Measurements from ENCODE around the gene TMEM63A. TPM values are rescaled to one million over a fixed set of nuclear protein-coding genes. Genes with fewer than 3 reads are reported as not detected.

TMEM63A gene
- total and polyA plus RNA-seq, 2 of the 13 experiments (the other 11 are each of a cell fraction or from before 2014, with no cell fraction given): 23.9 to 53.3 TPM

DNA sequence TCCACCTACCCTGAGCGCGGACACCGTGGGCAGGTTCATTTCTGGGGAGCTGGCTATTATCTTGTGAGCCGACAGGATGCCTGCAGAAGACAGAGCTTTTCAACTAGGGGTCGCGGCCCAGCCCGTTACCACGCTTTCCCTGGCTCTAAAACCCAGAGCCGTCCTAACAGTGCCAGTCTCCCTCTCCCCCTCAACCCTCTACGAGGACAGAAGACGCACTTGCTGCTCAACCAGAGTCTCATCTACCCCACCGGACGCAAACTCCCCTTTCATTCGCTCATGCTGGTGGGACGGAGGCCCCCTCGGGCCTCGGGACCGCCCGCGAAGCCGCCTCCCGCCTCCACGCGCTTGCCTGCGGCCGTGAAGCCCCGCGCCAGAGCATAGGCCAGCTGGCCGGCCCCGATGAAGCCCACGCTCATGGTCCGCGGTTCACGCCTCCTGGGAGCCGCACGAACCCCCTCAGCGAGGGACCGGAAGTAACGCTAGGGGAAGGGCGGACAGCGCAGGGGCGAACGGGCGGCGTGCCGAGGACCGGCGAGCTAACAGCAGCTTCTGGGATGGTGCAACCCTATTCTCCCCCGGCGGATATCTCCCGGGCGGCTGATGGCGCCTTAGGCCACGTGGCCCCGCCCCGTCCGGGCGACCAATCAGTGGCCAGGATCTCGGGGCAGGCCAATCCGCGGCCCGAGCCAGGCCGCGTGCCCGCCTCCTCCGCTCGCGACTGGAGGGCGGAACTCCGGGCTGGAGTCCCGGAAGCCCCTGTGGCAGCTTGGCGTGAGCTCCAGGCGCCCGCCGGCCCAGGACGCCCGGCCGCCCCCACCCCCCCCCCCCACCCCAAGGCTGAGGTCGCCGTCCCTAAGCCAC is 41.7 kb upstream of the TMEM63A start, which contains the start of gene PYCR2 (continued):
- TF ChIP-seq PHF20 (CRISPR knock-in tag; IDR thresholded peaks at IDR 0.05): peak; percentile 86
- TF ChIP-seq HNRNPK (IDR thresholded peaks at IDR 0.05; ENCODE audit: low read depth, low read length, poor library complexity, severe bottlenecking): peak; percentile 89
- TF ChIP-seq, protein P1, sequence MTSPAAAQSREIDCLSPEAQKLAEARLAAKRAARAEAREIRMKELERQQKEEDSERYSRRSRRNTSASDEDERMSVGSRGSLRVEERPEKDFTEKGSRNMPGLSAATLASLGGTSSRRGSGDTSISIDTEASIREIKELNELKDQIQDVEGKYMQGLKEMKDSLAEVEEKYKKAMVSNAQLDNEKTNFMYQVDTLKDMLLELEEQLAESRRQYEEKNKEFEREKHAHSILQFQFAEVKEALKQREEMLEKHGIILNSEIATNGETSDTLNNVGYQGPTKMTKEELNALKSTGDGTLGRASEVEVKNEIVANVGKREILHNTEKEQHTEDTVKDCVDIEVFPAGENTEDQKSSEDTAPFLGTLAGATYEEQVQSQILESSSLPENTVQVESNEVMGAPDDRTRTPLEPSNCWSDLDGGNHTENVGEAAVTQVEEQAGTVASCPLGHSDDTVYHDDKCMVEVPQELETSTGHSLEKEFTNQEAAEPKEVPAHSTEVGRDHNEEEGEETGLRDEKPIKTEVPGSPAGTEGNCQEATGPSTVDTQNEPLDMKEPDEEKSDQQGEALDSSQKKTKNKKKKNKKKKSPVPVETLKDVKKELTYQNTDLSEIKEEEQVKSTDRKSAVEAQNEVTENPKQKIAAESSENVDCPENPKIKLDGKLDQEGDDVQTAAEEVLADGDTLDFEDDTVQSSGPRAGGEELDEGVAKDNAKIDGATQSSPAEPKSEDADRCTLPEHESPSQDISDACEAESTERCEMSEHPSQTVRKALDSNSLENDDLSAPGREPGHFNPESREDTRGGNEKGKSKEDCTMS (CRISPR knock-in tag; conservative IDR thresholded peaks at IDR 0.05): no peak
- TF ChIP-seq, protein P2, sequence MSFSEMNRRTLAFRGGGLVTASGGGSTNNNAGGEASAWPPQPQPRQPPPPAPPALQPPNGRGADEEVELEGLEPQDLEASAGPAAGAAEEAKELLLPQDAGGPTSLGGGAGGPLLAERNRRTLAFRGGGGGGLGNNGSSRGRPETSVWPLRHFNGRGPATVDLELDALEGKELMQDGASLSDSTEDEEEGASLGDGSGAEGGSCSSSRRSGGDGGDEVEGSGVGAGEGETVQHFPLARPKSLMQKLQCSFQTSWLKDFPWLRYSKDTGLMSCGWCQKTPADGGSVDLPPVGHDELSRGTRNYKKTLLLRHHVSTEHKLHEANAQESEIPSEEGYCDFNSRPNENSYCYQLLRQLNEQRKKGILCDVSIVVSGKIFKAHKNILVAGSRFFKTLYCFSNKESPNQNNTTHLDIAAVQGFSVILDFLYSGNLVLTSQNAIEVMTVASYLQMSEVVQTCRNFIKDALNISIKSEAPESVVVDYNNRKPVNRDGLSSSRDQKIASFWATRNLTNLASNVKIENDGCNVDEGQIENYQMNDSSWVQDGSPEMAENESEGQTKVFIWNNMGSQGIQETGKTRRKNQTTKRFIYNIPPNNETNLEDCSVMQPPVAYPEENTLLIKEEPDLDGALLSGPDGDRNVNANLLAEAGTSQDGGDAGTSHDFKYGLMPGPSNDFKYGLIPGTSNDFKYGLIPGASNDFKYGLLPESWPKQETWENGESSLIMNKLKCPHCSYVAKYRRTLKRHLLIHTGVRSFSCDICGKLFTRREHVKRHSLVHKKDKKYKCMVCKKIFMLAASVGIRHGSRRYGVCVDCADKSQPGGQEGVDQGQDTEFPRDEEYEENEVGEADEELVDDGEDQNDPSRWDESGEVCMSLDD (CRISPR knock-in tag; IDR thresholded peaks at IDR 0.05; ENCODE audit: borderline replicate concordance): no peak; the same call in 1 of the 2 replicates
- peak; percentile 88; the same call in 1 of the 2 replicates for TF ChIP-seq CEBPB (IDR thresholded peaks at IDR 0.05; ENCODE audit: borderline replicate concordance, low read depth, low read length)
- TF ChIP-seq GATAD1 (CRISPR knock-in tag; IDR thresholded peaks at IDR 0.05): peak; percentile 87
- no peak for TF ChIP-seq MED13 (CRISPR knock-in tag; IDR thresholded peaks at IDR 0.05)
- TF ChIP-seq, protein P3, sequence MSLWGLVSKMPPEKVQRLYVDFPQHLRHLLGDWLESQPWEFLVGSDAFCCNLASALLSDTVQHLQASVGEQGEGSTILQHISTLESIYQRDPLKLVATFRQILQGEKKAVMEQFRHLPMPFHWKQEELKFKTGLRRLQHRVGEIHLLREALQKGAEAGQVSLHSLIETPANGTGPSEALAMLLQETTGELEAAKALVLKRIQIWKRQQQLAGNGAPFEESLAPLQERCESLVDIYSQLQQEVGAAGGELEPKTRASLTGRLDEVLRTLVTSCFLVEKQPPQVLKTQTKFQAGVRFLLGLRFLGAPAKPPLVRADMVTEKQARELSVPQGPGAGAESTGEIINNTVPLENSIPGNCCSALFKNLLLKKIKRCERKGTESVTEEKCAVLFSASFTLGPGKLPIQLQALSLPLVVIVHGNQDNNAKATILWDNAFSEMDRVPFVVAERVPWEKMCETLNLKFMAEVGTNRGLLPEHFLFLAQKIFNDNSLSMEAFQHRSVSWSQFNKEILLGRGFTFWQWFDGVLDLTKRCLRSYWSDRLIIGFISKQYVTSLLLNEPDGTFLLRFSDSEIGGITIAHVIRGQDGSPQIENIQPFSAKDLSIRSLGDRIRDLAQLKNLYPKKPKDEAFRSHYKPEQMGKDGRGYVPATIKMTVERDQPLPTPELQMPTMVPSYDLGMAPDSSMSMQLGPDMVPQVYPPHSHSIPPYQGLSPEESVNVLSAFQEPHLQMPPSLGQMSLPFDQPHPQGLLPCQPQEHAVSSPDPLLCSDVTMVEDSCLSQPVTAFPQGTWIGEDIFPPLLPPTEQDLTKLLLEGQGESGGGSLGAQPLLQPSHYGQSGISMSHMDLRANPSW (CRISPR knock-in tag; IDR thresholded peaks at IDR 0.05; ENCODE audit: borderline replicate concordance): no peak
- no peak for TF ChIP-seq NR2F6 (IDR thresholded peaks at IDR 0.05)
- TF ChIP-seq NR2F6 (CRISPR knock-in tag; IDR thresholded peaks at IDR 0.05): 0 out of 2 replicates have a peak, but pooled peaks have one; percentile 26
- peak; percentile 89 for TF ChIP-seq ZSCAN9 (CRISPR knock-in tag; IDR thresholded peaks at IDR 0.05; ENCODE audit: borderline replicate concordance)
- TF ChIP-seq ZNF207 (IDR thresholded peaks at IDR 0.05; ENCODE audit: borderline replicate concordance): no peak
- peak; percentile 65; the same call in 1 of the 2 replicates for TF ChIP-seq BRD4 (CRISPR knock-in tag; IDR thresholded peaks at IDR 0.05)
- peak; percentile 72; the same call in 1 of the 2 replicates for TF ChIP-seq ZNF670 (CRISPR knock-in tag; IDR thresholded peaks at IDR 0.05; ENCODE audit: borderline replicate concordance)
- no peak; the same call in 1 of the 2 replicates for TF ChIP-seq ARNT2 (CRISPR knock-in tag; IDR thresholded peaks at IDR 0.05; ENCODE audit: low read depth)
- 0 out of 2 replicates have a peak, but pooled peaks have one; percentile 35 for TF ChIP-seq KLF11 (CRISPR knock-in tag; IDR thresholded peaks at IDR 0.05)
- peak; percentile 93 for TF ChIP-seq CCDC6 (CRISPR knock-in tag; IDR thresholded peaks at IDR 0.05)
- TF ChIP-seq ZNF317 (CRISPR knock-in tag; IDR thresholded peaks at IDR 0.05): 0 out of 2 replicates have a peak, but pooled peaks have one; percentile 31
- TF ChIP-seq KDM1A (CRISPR knock-in tag; IDR thresholded peaks at IDR 0.05): no peak
- TF ChIP-seq GTF2F1 (IDR thresholded peaks at IDR 0.05; ENCODE audit: low read length): no peak
- TF ChIP-seq RBM39 (IDR thresholded peaks at IDR 0.05; ENCODE audit: low read depth, low read length, poor library complexity, severe bottlenecking): no peak
- no peak for TF ChIP-seq PCBP1 (IDR thresholded peaks at IDR 0.05; ENCODE audit: borderline replicate concordance, low read depth, low read length)
- no peak for TF ChIP-seq ZNF7 (CRISPR knock-in tag; IDR thresholded peaks at IDR 0.05)

All from HepG2 (cell line).